ENCODE measurements around the gene UTS2B. TPM values are rescaled to one million over a fixed set of nuclear protein-coding genes. Genes with fewer than 3 reads are reported as not detected.
"Not testable (repeated sequence)": the region's sequence is repeated elsewhere in the genome, so short reads cannot be mapped to it uniquely, and the experiment has no call there.

UTS2B gene
- total and polyA plus RNA-seq, 4 donors = 0.10 to 2.4 (median 0.31) TPM

- ATAC-seq (ENCODE audit: insufficient read depth, low FRiP score) (no peak), DNase-seq (no peak)
- no peak for TF ChIP-seq CTCF (IDR thresholded peaks at IDR 0.05; ENCODE audit: control extremely low read depth, extremely low read depth)
- Histone ChIP-seq H3K4me3 (no peak overlapping the region), H3K4me1 (ENCODE audit: control insufficient read depth in 5 of 5, insufficient read depth in 5 of 5, low read length in 5 of 5) (no peaks in the 10 kb centered on the region), H3K9ac (ENCODE audit: insufficient read depth in 1 of 2, low read length in 2 of 2) (no peak overlapping the region), H3K36me3 (ENCODE audit: control insufficient read depth in 4 of 4, insufficient read depth in 4 of 4, low read length in 4 of 4) (no peaks in the 10 kb centered on the region), H3K27ac (ENCODE audit: low read depth in 1 of 2, low read length in 1 of 2) (no peak overlapping the region), H3K9me3 (ENCODE audit: control insufficient read depth in 4 of 4, insufficient read depth in 3 of 4, low read length in 3 of 4) (no peaks in the 10 kb centered on the region), H3K27me3 (ENCODE audit: control insufficient read depth in 3 of 3, insufficient read depth in 3 of 3, low read length in 2 of 3) (no peaks in the 10 kb centered on the region)
These were observed 49.4 kb downstream of the UTS2B start for GRCh38 chr3:191280882-191281281.

GRCh38 chr3:191280111-191280510 lies 50.2 kb downstream of the UTS2B start:
- 50 to 76% methylated on average over 1 of the region's 1 CpG for WGBS, 2 donors

GRCh38 chr3:191275751-191276150 lies 54.6 kb downstream of the UTS2B start:
- DNase-seq (no peak), ATAC-seq (ENCODE audit: insufficient read depth, low FRiP score) (no peak)
- H3K36me3 ChIP-seq (ENCODE audit: control insufficient read depth in 4 of 4, insufficient read depth in 4 of 4, low read length in 4 of 4) = no peaks in the 10 kb centered on the region
- no peaks in the 10 kb centered on the region for H3K9me3 ChIP-seq (ENCODE audit: control insufficient read depth in 4 of 4, insufficient read depth in 3 of 4, low read length in 3 of 4)
- H3K4me1 ChIP-seq (ENCODE audit: control insufficient read depth in 5 of 5, insufficient read depth in 5 of 5, low read length in 5 of 5) = no peaks in the 10 kb centered on the region
- H3K27me3 ChIP-seq (ENCODE audit: control insufficient read depth in 3 of 3, insufficient read depth in 3 of 3, low read length in 2 of 3) = no peaks in the 10 kb centered on the region
- no peak overlapping the region for H3K9ac ChIP-seq (ENCODE audit: insufficient read depth in 1 of 2, low read length in 2 of 2)
- no peak for TF ChIP-seq CTCF (IDR thresholded peaks at IDR 0.05; ENCODE audit: control extremely low read depth, extremely low read depth)
- no peak overlapping the region for H3K27ac ChIP-seq (ENCODE audit: low read depth in 1 of 2, low read length in 1 of 2)
- no peak overlapping the region for H3K4me3 ChIP-seq

More at GRCh38 chr3:191280111-191280510, 50.2 kb downstream of the UTS2B start:
- H3K4me1 ChIP-seq (ENCODE audit: control insufficient read depth in 5 of 5, insufficient read depth in 5 of 5, low read length in 5 of 5) = no peaks in the 10 kb centered on the region
- DNase-seq (no peak), ATAC-seq (ENCODE audit: insufficient read depth, low FRiP score) (no peak)
- H3K9me3 ChIP-seq (ENCODE audit: control insufficient read depth in 4 of 4, insufficient read depth in 3 of 4, low read length in 3 of 4) = no peaks in the 10 kb centered on the region
- no peaks in the 10 kb centered on the region for H3K36me3 ChIP-seq (ENCODE audit: control insufficient read depth in 4 of 4, insufficient read depth in 4 of 4, low read length in 4 of 4)
- H3K9ac ChIP-seq (ENCODE audit: insufficient read depth in 1 of 2, low read length in 2 of 2) = no peak overlapping the region
- TF ChIP-seq CTCF (IDR thresholded peaks at IDR 0.05; ENCODE audit: control extremely low read depth, extremely low read depth) = no peak
- no peaks in the 10 kb centered on the region for H3K27me3 ChIP-seq (ENCODE audit: control insufficient read depth in 3 of 3, insufficient read depth in 3 of 3, low read length in 2 of 3)
- no peak overlapping the region for H3K27ac ChIP-seq (ENCODE audit: low read depth in 1 of 2, low read length in 1 of 2)
- no peak overlapping the region for H3K4me3 ChIP-seq

- not testable (repeated sequence) for DNase-seq
These were observed 55.1 kb downstream of the UTS2B start for GRCh38 chr3:191275244-191275643.

More at GRCh38 chr3:191275244-191275643, 55.1 kb downstream of the UTS2B start:
- H3K4me3 ChIP-seq; ATAC-seq (ENCODE audit: insufficient read depth, low FRiP score); H3K9ac ChIP-seq (ENCODE audit: insufficient read depth in 1 of 2, low read length in 2 of 2); H3K4me1 ChIP-seq (ENCODE audit: control insufficient read depth in 5 of 5, insufficient read depth in 5 of 5, low read length in 5 of 5); H3K27ac ChIP-seq (ENCODE audit: low read depth in 1 of 2, low read length in 1 of 2); H3K36me3 ChIP-seq (ENCODE audit: control insufficient read depth in 4 of 4, insufficient read depth in 4 of 4, low read length in 4 of 4); H3K27me3 ChIP-seq (ENCODE audit: control insufficient read depth in 3 of 3, insufficient read depth in 3 of 3, low read length in 2 of 3); H3K9me3 ChIP-seq (ENCODE audit: control insufficient read depth in 4 of 4, insufficient read depth in 3 of 4, low read length in 3 of 4): not testable (repeated sequence)
- WGBS, 2 donors = 92 to 97% methylated on average over 14 of the region's 14 CpGs

All from lung (tissue), 12 donors.